Gastroesophageal sphincter (tissue), 3 donors: Measurements from ENCODE around the gene KRT6A.

Experiments
- POLR2A ChIP-seq, 2 donors: fragments of 450-650 bp; IDR thresholded peaks; one replicate each; pipeline ENCODE4 v1.6.1; 2017; ENCODE audit warnings: antibody characterized with exemption in 2 of 2, mild to moderate bottlenecking in 2 of 2, moderate library complexity in 1 of 2
- POLR2AphosphoS5 ChIP-seq: sonication (generic); formaldehyde crosslinking; IDR thresholded peaks from one replicate; pipeline ENCODE4 v1.6.1; 2017; ENCODE audit warnings: antibody characterized with exemption
- TF ChIP-seq, protein P1 (sequence below), 4 experiments: fragments of 200-600 bp in 2 of 4; fragments of 450-650 bp in 2 of 4; sonication (generic) in 1 of 4; IDR thresholded peaks; one replicate each; pipeline ENCODE4 v1.5.1; 2017 to 2019; ENCODE audit warnings: antibody characterized with exemption in 4 of 4, mild to moderate bottlenecking in 2 of 4, moderate library complexity in 2 of 4

DNA sequence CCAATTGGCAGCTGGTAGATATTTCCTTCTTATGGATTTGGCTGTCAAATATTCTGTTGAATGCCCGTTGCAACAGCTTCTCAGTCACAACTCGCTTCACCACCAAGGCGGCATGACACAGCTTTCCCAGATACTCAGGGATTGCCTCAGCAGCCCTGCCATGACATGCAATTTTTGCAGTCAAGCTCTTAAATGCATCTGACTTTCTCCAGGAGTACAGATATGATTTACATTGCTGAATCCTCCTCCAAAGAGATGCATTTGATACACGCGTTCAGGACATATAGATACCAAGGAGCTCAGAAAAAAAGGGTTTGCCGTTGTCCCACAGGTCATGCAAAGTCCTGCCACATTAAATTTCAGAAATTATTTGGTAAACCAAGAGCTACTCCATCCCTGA, 20.7 kb upstream of the KRT6A start:
- TF ChIP-seq, protein P1, sequence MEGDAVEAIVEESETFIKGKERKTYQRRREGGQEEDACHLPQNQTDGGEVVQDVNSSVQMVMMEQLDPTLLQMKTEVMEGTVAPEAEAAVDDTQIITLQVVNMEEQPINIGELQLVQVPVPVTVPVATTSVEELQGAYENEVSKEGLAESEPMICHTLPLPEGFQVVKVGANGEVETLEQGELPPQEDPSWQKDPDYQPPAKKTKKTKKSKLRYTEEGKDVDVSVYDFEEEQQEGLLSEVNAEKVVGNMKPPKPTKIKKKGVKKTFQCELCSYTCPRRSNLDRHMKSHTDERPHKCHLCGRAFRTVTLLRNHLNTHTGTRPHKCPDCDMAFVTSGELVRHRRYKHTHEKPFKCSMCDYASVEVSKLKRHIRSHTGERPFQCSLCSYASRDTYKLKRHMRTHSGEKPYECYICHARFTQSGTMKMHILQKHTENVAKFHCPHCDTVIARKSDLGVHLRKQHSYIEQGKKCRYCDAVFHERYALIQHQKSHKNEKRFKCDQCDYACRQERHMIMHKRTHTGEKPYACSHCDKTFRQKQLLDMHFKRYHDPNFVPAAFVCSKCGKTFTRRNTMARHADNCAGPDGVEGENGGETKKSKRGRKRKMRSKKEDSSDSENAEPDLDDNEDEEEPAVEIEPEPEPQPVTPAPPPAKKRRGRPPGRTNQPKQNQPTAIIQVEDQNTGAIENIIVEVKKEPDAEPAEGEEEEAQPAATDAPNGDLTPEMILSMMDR (IDR thresholded peaks at IDR 0.05), result no peak
- TF ChIP-seq POLR2AphosphoS5, result no peak
- TF ChIP-seq POLR2A (IDR thresholded peaks at IDR 0.05), result no peak
